HL-60/S4 treated with phorbol 12-myristate 13-acetate at 8.2 ng/mL for 4 days and 3 days (cell line): Measurements from ENCODE around the gene XIRP2.

Experiments used
- in situ Hi-C: fragments of 300-500 bp; cut with MboI; formaldehyde crosslinking; loops from 2 replicates; pipeline ENCODE4 v1.15.0; 2022; ENCODE audit warnings: low sequenced_read_pairs

The XIRP2 gene

GRCh38 chr2:166926657-166927056 is 38.4 kb downstream of the XIRP2 start:
- in situ Hi-C loops: no loop called here

- in situ Hi-C loops: no loop called here
Observed at GRCh38 chr2:166932032-166932431, 43.8 kb downstream of the XIRP2 start.

GRCh38 chr2:166934817-166935216 is 46.5 kb downstream of the XIRP2 start:
- in situ Hi-C loops: no loop called here

- in situ Hi-C loops: no loop called here
Observed at GRCh38 chr2:166942377-166942776, 54.1 kb downstream of the XIRP2 start.

GRCh38 chr2:166944909-166945308 is 56.6 kb downstream of the XIRP2 start:
- in situ Hi-C loops: no loop called here

- in situ Hi-C loops: no loop called here
Observed at GRCh38 chr2:166957686-166958085, 69.4 kb downstream of the XIRP2 start.

- in situ Hi-C loops: no loop called here
Observed at GRCh38 chr2:166958986-166959481, 70.8 kb downstream of the XIRP2 start.

- in situ Hi-C loops: no loop called here
Observed at GRCh38 chr2:166959556-166959955, 71.3 kb downstream of the XIRP2 start.

- in situ Hi-C loops: no loop called here
Observed at GRCh38 chr2:166960702-166961270, 72.5 kb downstream of the XIRP2 start.

GRCh38 chr2:166961933-166962332 is 73.7 kb downstream of the XIRP2 start:
- in situ Hi-C loops: no loop called here

GRCh38 chr2:166969486-166969885 is 81.2 kb downstream of the XIRP2 start:
- in situ Hi-C loops: no loop called here

- in situ Hi-C loops: no loop called here
Observed at GRCh38 chr2:166972002-166972401, 83.7 kb downstream of the XIRP2 start.

- in situ Hi-C loops: no loop called here
Observed at GRCh38 chr2:166972418-166972817, 84.1 kb downstream of the XIRP2 start.

- in situ Hi-C loops: no loop called here
Observed at GRCh38 chr2:166984188-166984587, 95.9 kb downstream of the XIRP2 start.

GRCh38 chr2:166984797-166985196 is 96.5 kb downstream of the XIRP2 start:
- in situ Hi-C loops: no loop called here

- in situ Hi-C loops: no loop called here
Observed at GRCh38 chr2:166994588-166995336, 106.5 kb downstream of the XIRP2 start.

- in situ Hi-C loops: no loop called here
Observed at GRCh38 chr2:166996465-166996864, 108.2 kb downstream of the XIRP2 start.

GRCh38 chr2:167001165-167001564 is 112.9 kb downstream of the XIRP2 start:
- in situ Hi-C loops: no loop called here

GRCh38 chr2:167005096-167005495 is 116.8 kb downstream of the XIRP2 start:
- in situ Hi-C loops: no loop called here

- in situ Hi-C loops: no loop called here
Observed at GRCh38 chr2:167013227-167013626, 124.9 kb downstream of the XIRP2 start.

GRCh38 chr2:167015806-167016205 is 127.5 kb downstream of the XIRP2 start:
- in situ Hi-C loops: no loop called here

- in situ Hi-C loops: no loop called here
Observed at GRCh38 chr2:167017021-167017420, 128.7 kb downstream of the XIRP2 start.

- in situ Hi-C loops: no loop called here
Observed at GRCh38 chr2:167018590-167018989, 130.3 kb downstream of the XIRP2 start.
